ENCODE measurements around the gene GVQW3. TPM values are rescaled to one million over a fixed set of nuclear protein-coding genes. Genes with fewer than 3 reads are reported as not detected.

Gene GVQW3
- total and polyA plus RNA-seq, 2 of the 8 experiments (the other 6 are each of a cell fraction or from before 2014, with no cell fraction given): 5.5 to 8.1 TPM

GRCh38 chr11:76445121-76446084, 64.3 kb downstream of the GVQW3 start (continued):
- TF ChIP-seq CHD7 (IDR thresholded peaks at IDR 0.05; ENCODE audit: insufficient replicate concordance, low read length) (no peak), USF2 (IDR thresholded peaks at IDR 0.05; ENCODE audit: low read length) (no peak), TCF12 (IDR thresholded peaks at IDR 0.05; ENCODE audit: low read depth, low read length) (no peak), MAFK (IDR thresholded peaks at IDR 0.05; ENCODE audit: low read depth, low read length) (no peak), GTF2F1 (IDR thresholded peaks at IDR 0.05; ENCODE audit: borderline replicate concordance, low read depth, low read length) (no peak), RBBP5 (IDR thresholded peaks at IDR 0.05; ENCODE audit: borderline replicate concordance, low read depth, low read length) (no peak), POLR2AphosphoS5 (IDR thresholded peaks at IDR 0.05; ENCODE audit: low read depth, low read length) (peak; percentile 65; the same call in 1 of the 2 replicates), SP1 (IDR thresholded peaks at IDR 0.05; ENCODE audit: low read depth, low read length) (no peak), SRF (IDR thresholded peaks at IDR 0.05; ENCODE audit: low read depth, low read length) (no peak)

All from H1 (cell line).